OCI-LY1 (cell line): ENCODE data around the gene CARMIL1.
A peak's percentile ranks its signal among the peaks of the same experiment; 100 is the strongest.

ENCODE experiments used
- H2AFZ ChIP-seq: fragments of 200-600 bp; sonication (generic), shearing (Covaris generic); 2 replicates; pipeline ENCODE4 v1.6.0; 2014; ENCODE audit warnings: antibody characterized with exemption, mild to moderate bottlenecking, low read length
- H3F3A ChIP-seq: fragments of 200-600 bp; sonication (generic), shearing (Covaris generic); 2 replicates; pipeline ENCODE4 v1.6.0; 2014; ENCODE audit warnings: mild to moderate bottlenecking, antibody characterized with exemption, low read length, moderate library complexity; ENCODE audit not compliant: insufficient read depth
- H3K27ac ChIP-seq: fragments of 200-600 bp; sonication (generic); 2 replicates; pipeline ENCODE4 v1.5.1; 2014; ENCODE audit warnings: low read length, mixed run types, mild to moderate bottlenecking, low read depth; ENCODE audit not compliant: poor library complexity, severe bottlenecking
- H3K27me3 ChIP-seq: fragments of 200-600 bp; sonication (generic); 2 replicates; pipeline ENCODE4 v1.6.0; 2014; ENCODE audit warnings: antibody characterized with exemption, mild to moderate bottlenecking, low read length, moderate library complexity; ENCODE audit not compliant: insufficient read depth
- H3K36me3 ChIP-seq: fragments of 200-600 bp; sonication (generic); 2 replicates; pipeline ENCODE4 v1.6.1; 2014; ENCODE audit warnings: mild to moderate bottlenecking, antibody characterized with exemption, low read length, moderate library complexity, mixed read lengths; ENCODE audit not compliant: insufficient read depth
- H3K4me1 ChIP-seq: fragments of 200-600 bp; sonication (generic); 2 replicates; pipeline ENCODE4 v1.5.1; 2014; ENCODE audit warnings: mild to moderate bottlenecking, low read length, moderate library complexity; ENCODE audit not compliant: insufficient read depth, severe bottlenecking
- H3K4me2 ChIP-seq: fragments of 200-600 bp; sonication (generic), shearing (Covaris generic); 2 replicates; pipeline ENCODE4 v1.6.1; 2014; ENCODE audit warnings: low read length
- H3K4me3 ChIP-seq: fragments of 200-600 bp; sonication (generic); 2 replicates; pipeline ENCODE4 v1.5.1; 2014; ENCODE audit warnings: low read length, low read depth, mild to moderate bottlenecking, mixed read lengths; ENCODE audit not compliant: poor library complexity, severe bottlenecking
- H3K79me2 ChIP-seq: fragments of 200-600 bp; shearing (Covaris generic); 2 replicates; pipeline ENCODE4 v1.6.1; 2016; ENCODE audit warnings: mixed run types, low read length, mixed read lengths; ENCODE audit not compliant: insufficient read depth
- H3K9ac ChIP-seq: fragments of 200-600 bp; sonication (generic), shearing (Covaris generic); 2 replicates; pipeline ENCODE4 v1.6.1; 2014; ENCODE audit warnings: mild to moderate bottlenecking, low read length, mixed read lengths
- H3K9me2 ChIP-seq: fragments of 200-600 bp; sonication (generic), shearing (Covaris generic); 2 replicates; pipeline ENCODE4 v1.6.1; 2014; ENCODE audit warnings: low read depth, mild to moderate bottlenecking, low read length, mixed read lengths
- H3K9me3 ChIP-seq: fragments of 200-600 bp; shearing (Covaris generic); 2 replicates; pipeline ENCODE4 v1.6.1; 2014; ENCODE audit warnings: low read length, mixed read lengths
- H4K20me1 ChIP-seq: fragments of 200-600 bp; sonication (generic), shearing (Covaris generic); 2 replicates; pipeline ENCODE4 v1.6.0; 2016; ENCODE audit warnings: mild to moderate bottlenecking, low read length; ENCODE audit not compliant: insufficient read depth
- EZH2 ChIP-seq: fragments of 200-600 bp; sonication (generic), shearing (Covaris generic); IDR thresholded peaks from 2 replicates; pipeline ENCODE4 v1.8.0; 2017; ENCODE audit warnings: borderline replicate concordance, mixed run types, mild to moderate bottlenecking, antibody characterized with exemption, low read length, moderate library complexity, mixed read lengths
- TF ChIP-seq, protein P1 (sequence below): fragments of 200-600 bp; sonication (generic), shearing (Covaris generic); IDR thresholded peaks from 2 replicates; pipeline ENCODE4 v1.5.1; 2017; ENCODE audit warnings: mild to moderate bottlenecking, antibody characterized with exemption, low read length, moderate library complexity, mixed read lengths

Gene CARMIL1

DNA sequence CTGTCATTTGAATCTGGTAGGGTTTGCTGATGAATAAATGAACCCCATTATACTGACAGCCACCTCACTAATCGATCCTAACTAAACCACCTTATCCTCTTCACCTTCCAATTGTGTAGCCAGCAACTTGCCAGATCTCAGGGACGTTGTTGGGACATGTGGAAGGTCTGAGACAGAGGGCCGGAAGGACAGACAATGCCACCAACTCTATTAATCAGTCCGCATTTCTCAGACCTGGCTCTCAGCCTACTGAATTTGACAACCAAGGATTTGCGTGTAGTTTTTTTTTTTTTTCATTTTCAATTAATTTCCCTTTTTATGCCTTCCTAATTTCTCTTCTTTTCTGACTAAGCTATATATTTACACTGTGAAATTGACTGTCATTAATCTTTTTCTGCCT, 122.5 kb downstream of the CARMIL1 start:
- no peak overlapping the region for H3K9ac ChIP-seq
- peaks cover 8% of the 10 kb centered on the region for H3F3A ChIP-seq
- H3K27ac ChIP-seq = peak overlapping the region; percentile 35
- no peaks in the 10 kb centered on the region for H3K9me3 ChIP-seq
- no peaks in the 10 kb centered on the region for H3K9me2 ChIP-seq
- H3K36me3 ChIP-seq = no peaks in the 10 kb centered on the region
- H3K4me2 ChIP-seq = no peak overlapping the region
- peaks cover 98% of the 10 kb centered on the region for H3K4me1 ChIP-seq
- no peak overlapping the region for H2AFZ ChIP-seq
- TF ChIP-seq, protein P1, sequence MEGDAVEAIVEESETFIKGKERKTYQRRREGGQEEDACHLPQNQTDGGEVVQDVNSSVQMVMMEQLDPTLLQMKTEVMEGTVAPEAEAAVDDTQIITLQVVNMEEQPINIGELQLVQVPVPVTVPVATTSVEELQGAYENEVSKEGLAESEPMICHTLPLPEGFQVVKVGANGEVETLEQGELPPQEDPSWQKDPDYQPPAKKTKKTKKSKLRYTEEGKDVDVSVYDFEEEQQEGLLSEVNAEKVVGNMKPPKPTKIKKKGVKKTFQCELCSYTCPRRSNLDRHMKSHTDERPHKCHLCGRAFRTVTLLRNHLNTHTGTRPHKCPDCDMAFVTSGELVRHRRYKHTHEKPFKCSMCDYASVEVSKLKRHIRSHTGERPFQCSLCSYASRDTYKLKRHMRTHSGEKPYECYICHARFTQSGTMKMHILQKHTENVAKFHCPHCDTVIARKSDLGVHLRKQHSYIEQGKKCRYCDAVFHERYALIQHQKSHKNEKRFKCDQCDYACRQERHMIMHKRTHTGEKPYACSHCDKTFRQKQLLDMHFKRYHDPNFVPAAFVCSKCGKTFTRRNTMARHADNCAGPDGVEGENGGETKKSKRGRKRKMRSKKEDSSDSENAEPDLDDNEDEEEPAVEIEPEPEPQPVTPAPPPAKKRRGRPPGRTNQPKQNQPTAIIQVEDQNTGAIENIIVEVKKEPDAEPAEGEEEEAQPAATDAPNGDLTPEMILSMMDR = no peak
- no peak for TF ChIP-seq EZH2
- peaks cover 13% of the 10 kb centered on the region; the same call in 1 of the 2 replicates for H3K79me2 ChIP-seq
- H4K20me1 ChIP-seq = no peaks in the 10 kb centered on the region
- H3K4me3 ChIP-seq = no peak overlapping the region
- no peaks in the 10 kb centered on the region for H3K27me3 ChIP-seq

DNA sequence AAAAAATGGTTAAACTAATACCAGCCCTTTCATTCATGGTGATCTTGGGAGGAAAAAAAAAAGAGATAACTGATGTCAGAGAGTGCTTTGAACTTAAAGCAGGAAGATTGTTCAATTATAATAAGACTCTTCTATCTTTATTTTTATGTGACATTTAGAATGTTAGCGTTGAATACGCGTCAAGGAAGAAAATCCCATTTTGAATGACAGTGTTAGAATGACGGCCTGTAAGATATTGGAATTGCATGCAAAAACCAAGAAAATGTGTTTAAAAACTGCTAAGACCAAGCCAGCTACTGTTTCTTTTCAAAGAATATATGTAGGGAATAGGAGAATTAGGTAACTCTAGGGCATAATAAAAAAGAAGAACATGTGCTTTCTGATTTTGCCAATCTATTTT, 123.0 kb downstream of the CARMIL1 start:
- Histone ChIP-seq H3F3A (peaks cover 8% of the 10 kb centered on the region), H4K20me1 (no peaks in the 10 kb centered on the region), H3K36me3 (no peaks in the 10 kb centered on the region), H3K4me1 (peaks cover 98% of the 10 kb centered on the region), H3K27me3 (no peaks in the 10 kb centered on the region), H3K4me3 (no peak overlapping the region), H3K79me2 (peaks cover 13% of the 10 kb centered on the region; the same call in 1 of the 2 replicates), H3K27ac (peak overlapping the region; percentile 35), H3K4me2 (no peak overlapping the region), H3K9ac (no peak overlapping the region), H3K9me3 (no peaks in the 10 kb centered on the region), H2AFZ (no peak overlapping the region), H3K9me2 (no peaks in the 10 kb centered on the region)
- TF ChIP-seq EZH2 = no peak
- TF ChIP-seq, protein P1 = no peak

DNA sequence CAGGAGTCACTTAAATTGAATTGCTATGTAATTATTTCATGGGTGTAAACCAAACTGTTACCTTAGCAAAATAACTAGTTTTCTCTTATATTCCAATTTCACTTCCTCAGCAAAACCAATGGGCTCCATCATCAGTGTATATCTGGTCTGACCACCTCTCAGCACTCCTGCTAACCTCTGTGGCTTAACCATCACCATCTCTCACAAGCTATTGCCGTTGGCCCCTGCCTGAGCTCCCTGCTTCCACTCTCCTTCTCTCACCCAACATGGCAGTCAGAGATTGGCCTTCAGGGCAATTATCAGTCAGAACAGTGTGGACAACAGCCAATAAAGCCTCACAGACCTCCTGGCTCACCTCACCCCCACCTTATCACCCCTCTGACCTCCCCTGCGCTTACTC, 124.0 kb downstream of the CARMIL1 start:
- no peak overlapping the region; the same call in 1 of the 2 replicates for H3K9ac ChIP-seq
- H3K9me3 ChIP-seq = no peaks in the 10 kb centered on the region
- H3K4me2 ChIP-seq = no peak overlapping the region; the same call in 1 of the 2 replicates
- no peaks in the 10 kb centered on the region for H3K36me3 ChIP-seq
- no peaks in the 10 kb centered on the region for H3K9me2 ChIP-seq
- TF ChIP-seq, protein P1 = no peak
- no peak for TF ChIP-seq EZH2
- no peak overlapping the region for H2AFZ ChIP-seq
- H3K4me1 ChIP-seq = peaks cover 98% of the 10 kb centered on the region
- peaks cover 8% of the 10 kb centered on the region for H3F3A ChIP-seq
- H3K79me2 ChIP-seq = peaks cover 7% of the 10 kb centered on the region; the same call in 1 of the 2 replicates
- H3K4me3 ChIP-seq = no peak overlapping the region
- H3K27ac ChIP-seq = peak overlapping the region; percentile 99
- no peaks in the 10 kb centered on the region for H4K20me1 ChIP-seq
- H3K27me3 ChIP-seq = no peaks in the 10 kb centered on the region
